ENCODE results near the gene MBD4.
"Not testable (repeated sequence)": the region's sequence is repeated elsewhere in the genome, so short reads cannot be mapped to it uniquely, and the experiment has no call there.

GRCh38 chr3:129393760-129394564, 45.8 kb downstream of the MBD4 start:
- TF ChIP-seq CTCF (IDR thresholded peaks at IDR 0.05); ZFX (IDR thresholded peaks at IDR 0.05; ENCODE audit: borderline replicate concordance): not testable (repeated sequence)
